GM12801 (cell line): ENCODE measurements around the gene FAAH.

ENCODE experiments used
- CTCF ChIP-seq: IDR thresholded peaks from one replicate; pipeline ENCODE4 v1.5.1; 2011; ENCODE audit warnings: control low read depth; ENCODE audit not compliant: insufficient read length; ENCODE audit errors: extremely low read depth

FAAH gene

GRCh38 chr1:46394872-46395465, 852 bp downstream of the FAAH start:
- TF ChIP-seq CTCF, result no peak

GRCh38 chr1:46396441-46397398, 2.6 kb downstream of the FAAH start:
- no peak for TF ChIP-seq CTCF

GRCh38 chr1:46399307-46399706, 5.2 kb downstream of the FAAH start:
- no peak for TF ChIP-seq CTCF

- no peak for TF ChIP-seq CTCF
These were observed 6.3 kb downstream of the FAAH start for GRCh38 chr1:46400421-46400820.

GRCh38 chr1:46401154-46401913, 7.2 kb downstream of the FAAH start:
- no peak for TF ChIP-seq CTCF

GRCh38 chr1:46401964-46402626, 8.0 kb downstream of the FAAH start:
- no peak for TF ChIP-seq CTCF

GRCh38 chr1:46403916-46404315, 9.8 kb downstream of the FAAH start:
- no peak for TF ChIP-seq CTCF
